GM12891 (cell line): ENCODE data around the gene QARS1.

Source experiments
- POLR2A ChIP-seq: IDR thresholded peaks from 2 replicates; pipeline ENCODE4 v1.6.1; 2011; ENCODE audit warnings: low read depth, low read length, control low read depth
- POLR2AphosphoS5 ChIP-seq: IDR thresholded peaks from 2 replicates; pipeline ENCODE4 v1.6.1; 2011; ENCODE audit warnings: low read depth, low read length, control low read depth
- SPI1 ChIP-seq: IDR thresholded peaks from 2 replicates; pipeline ENCODE4 v1.6.1; 2011; ENCODE audit warnings: low read depth, low read length, control low read depth
- TAF1 ChIP-seq: IDR thresholded peaks from 2 replicates; pipeline ENCODE4 v1.6.1; 2011; ENCODE audit warnings: low read depth, low read length, control low read depth

- TF ChIP-seq POLR2A (no peak), TAF1 (no peak), POLR2AphosphoS5 (no peak), SPI1 (no peak)
Measured at GRCh38 chr3:49151610-49152009, 47.1 kb upstream of the QARS1 start.
